Lower leg skin (tissue), 3 donors: Measurements from ENCODE around the gene BSG.

Experiments used
- POLR2A ChIP-seq, 2 donors: fragments of 450-650 bp; IDR thresholded peaks; one replicate each; pipeline ENCODE4 v1.6.1; 2016 to 2017; ENCODE audit warnings: antibody characterized with exemption in 2 of 2, mild to moderate bottlenecking in 1 of 2, moderate library complexity in 1 of 2
- TF ChIP-seq, protein P1 (sequence below), 3 donors: fragments of 450-650 bp; IDR thresholded peaks; one replicate each; pipeline ENCODE4 v1.5.1; 2016; ENCODE audit warnings: antibody characterized with exemption in 3 of 3, mild to moderate bottlenecking in 3 of 3, moderate library complexity in 2 of 3

DNA sequence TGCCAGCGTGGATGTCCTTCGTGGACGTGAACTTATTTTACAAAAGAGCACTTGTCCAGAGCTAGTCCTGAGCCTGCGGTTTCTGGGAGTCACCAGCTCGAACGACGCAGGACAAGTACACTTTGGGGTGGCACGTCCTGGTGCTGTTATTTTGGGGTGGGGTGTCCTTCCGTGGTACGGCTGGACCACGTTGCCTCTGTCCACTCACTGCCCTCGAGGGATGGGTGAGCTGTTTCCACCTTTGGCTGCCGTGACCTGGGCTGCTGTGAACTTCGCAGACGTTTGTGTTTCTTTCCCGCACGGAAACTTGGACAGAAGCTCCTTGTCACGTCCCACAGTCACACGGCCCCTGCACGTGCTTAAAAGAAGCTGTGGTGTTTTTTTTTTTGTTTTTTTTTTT lies 17.6 kb upstream of the BSG start:
- TF ChIP-seq, protein P1, sequence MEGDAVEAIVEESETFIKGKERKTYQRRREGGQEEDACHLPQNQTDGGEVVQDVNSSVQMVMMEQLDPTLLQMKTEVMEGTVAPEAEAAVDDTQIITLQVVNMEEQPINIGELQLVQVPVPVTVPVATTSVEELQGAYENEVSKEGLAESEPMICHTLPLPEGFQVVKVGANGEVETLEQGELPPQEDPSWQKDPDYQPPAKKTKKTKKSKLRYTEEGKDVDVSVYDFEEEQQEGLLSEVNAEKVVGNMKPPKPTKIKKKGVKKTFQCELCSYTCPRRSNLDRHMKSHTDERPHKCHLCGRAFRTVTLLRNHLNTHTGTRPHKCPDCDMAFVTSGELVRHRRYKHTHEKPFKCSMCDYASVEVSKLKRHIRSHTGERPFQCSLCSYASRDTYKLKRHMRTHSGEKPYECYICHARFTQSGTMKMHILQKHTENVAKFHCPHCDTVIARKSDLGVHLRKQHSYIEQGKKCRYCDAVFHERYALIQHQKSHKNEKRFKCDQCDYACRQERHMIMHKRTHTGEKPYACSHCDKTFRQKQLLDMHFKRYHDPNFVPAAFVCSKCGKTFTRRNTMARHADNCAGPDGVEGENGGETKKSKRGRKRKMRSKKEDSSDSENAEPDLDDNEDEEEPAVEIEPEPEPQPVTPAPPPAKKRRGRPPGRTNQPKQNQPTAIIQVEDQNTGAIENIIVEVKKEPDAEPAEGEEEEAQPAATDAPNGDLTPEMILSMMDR (IDR thresholded peaks at IDR 0.05), result no peak
- no peak for TF ChIP-seq POLR2A (IDR thresholded peaks at IDR 0.05)
